HepG2 (cell line): ENCODE measurements around the gene DLX4. TPM values are rescaled to one million over a fixed set of nuclear protein-coding genes. Genes with fewer than 3 reads are reported as not detected.

Experiments
- ATAC-seq: fragments of 200-7000 bp; cut with Tn5 transposase; 3 replicates; pipeline ENCODE4 v1.9.1; 2020; ENCODE audit warnings: mild to moderate bottlenecking, moderate library complexity
- BruUV-seq: library from RNA; stranded (reverse); fragments of 400-500 nt; replicated peaks from 2 replicates; lab custom pipeline; 2021; lab: Mats Ljungman, UMichigan
- CTCF ChIA-PET: fragments of 300-600 bp; formaldehyde crosslinking; extraction: SDS; loops from one replicate; lab custom pipeline; 2021; ENCODE audit warnings: low total read pairs, inconsistent platforms, low intra/inter-chr PET ratio; lab: Yijun Ruan, JAX
- POLR2A ChIA-PET: fragments of 350-600 bp; sonication (Branson Sonifier 250); formaldehyde crosslinking; loops from one replicate; lab custom pipeline; 2020; ENCODE audit warnings: antibody characterized with exemption, inconsistent platforms; lab: Yijun Ruan, JAX
- DNase-seq: peaks from one replicate; pipeline ENCODE4 v3.0.0-alpha.2; 2015; ENCODE audit warnings: low spot score
- FAIRE-seq: peaks from 3 replicates; lab custom pipeline; 2011; peaks lifted over from hg19 to GRCh38; lab: Jason Lieb, UNC
- H2AFZ ChIP-seq: one replicate; pipeline ENCODE4 v1.6.1; 2011; ENCODE audit warnings: low read length, inconsistent platforms
- H3K27ac ChIP-seq: fragments of 300-600 bp; 3 replicates; pipeline ENCODE4 v1.8.0; 2011; ENCODE audit warnings: mixed run types, mild to moderate bottlenecking, mixed read lengths, low read length, inconsistent platforms; ENCODE audit not compliant: insufficient read depth; ENCODE audit errors: extremely low read length
- H3K27me3 ChIP-seq, 2 experiments: fragments of 200-600 bp in 1 of 2; 2 replicates in 1 of 2; 3 replicates in 1 of 2; pipeline versions ENCODE4 v1.6.0 to v1.8.0; 2011; ENCODE audit warnings: low read length in 2 of 2, mild to moderate bottlenecking in 2 of 2, moderate library complexity in 2 of 2, inconsistent platforms in 1 of 2; ENCODE audit not compliant: insufficient read depth in 2 of 2, control insufficient read depth in 1 of 2
- H3K36me3 ChIP-seq, 2 experiments: fragments of 200-600 bp in 1 of 2; replicated peaks in 1 of 2; 2 replicates in 1 of 2; 3 replicates in 1 of 2; pipeline versions ENCODE4 v1.5.1 to v1.8.0; 2011; ENCODE audit warnings: low read length in 2 of 2, inconsistent platforms in 1 of 2; ENCODE audit not compliant: insufficient read depth in 2 of 2, control insufficient read depth in 1 of 2
- H3K4me1 ChIP-seq: 2 replicates; pipeline ENCODE4 v1.5.1; 2012; ENCODE audit warnings: low read length, inconsistent platforms; ENCODE audit not compliant: insufficient read depth
- H3K4me2 ChIP-seq: 2 replicates; pipeline ENCODE4 v1.6.0; 2011; ENCODE audit warnings: low read depth, low read length, inconsistent platforms
- H3K4me3 ChIP-seq, 3 experiments: fragments of 200-600 bp in 1 of 3; sonication (generic), shearing (Covaris generic) in 1 of 3; replicated peaks in 1 of 3; 2 replicates each; pipeline ENCODE4 v1.5.1; 2011 to 2016; ENCODE audit warnings: low read length in 3 of 3, inconsistent platforms in 2 of 3, low read depth in 2 of 3, mild to moderate bottlenecking in 2 of 3, control low read depth in 1 of 3, mixed read lengths in 1 of 3; ENCODE audit not compliant: insufficient read depth in 1 of 3
- H3K79me2 ChIP-seq: one replicate; pipeline ENCODE4 v1.6.1; 2011; ENCODE audit warnings: low read length, inconsistent platforms; ENCODE audit not compliant: insufficient read depth
- H3K9ac ChIP-seq: 2 replicates; pipeline ENCODE4 v1.6.0; 2011; ENCODE audit warnings: mild to moderate bottlenecking, low read depth, low read length, inconsistent platforms; ENCODE audit not compliant: insufficient read depth
- H3K9me3 ChIP-seq: 2 replicates; pipeline ENCODE4 v1.5.1; 2012; ENCODE audit warnings: mild to moderate bottlenecking, low read length
- H4K20me1 ChIP-seq: 2 replicates; pipeline ENCODE4 v1.6.0; 2011; ENCODE audit warnings: inconsistent platforms, mild to moderate bottlenecking, low read length, moderate library complexity; ENCODE audit not compliant: insufficient read depth
- EP300 ChIP-seq, 3 experiments: sonication (generic) in 1 of 3; formaldehyde crosslinking in 1 of 3; IDR thresholded peaks; 2 replicates each; pipeline versions ENCODE4 v1.5.1 to v1.6.1; 2011 to 2020; ENCODE audit warnings: low read depth in 2 of 3, low read length in 2 of 3, borderline replicate concordance in 1 of 3, improper control_type of control experiment in 1 of 3, mild to moderate bottlenecking in 1 of 3, missing genetic modification reagents in 1 of 3, moderate library complexity in 1 of 3
- TCF12 ChIP-seq, 2 experiments: fragments of 450-650 bp in 1 of 2; sonication (generic) in 1 of 2; formaldehyde crosslinking in 1 of 2; IDR thresholded peaks; 2 replicates each; pipeline versions ENCODE4 v1.6.1 to v1.8.0; 2017 to 2022; ENCODE audit warnings: antibody characterized with exemption in 1 of 2, mild to moderate bottlenecking in 1 of 2, missing genetic modification reagents in 1 of 2, moderate library complexity in 1 of 2
- ZNF292 ChIP-seq: sonication (generic); formaldehyde crosslinking; IDR thresholded peaks from 2 replicates; pipeline ENCODE4 v1.8.1; 2022; ENCODE audit warnings: mild to moderate bottlenecking, low read depth, missing genetic modification reagents, borderline replicate concordance
- ZNF44 ChIP-seq: sonication (generic); formaldehyde crosslinking; IDR thresholded peaks from 2 replicates; pipeline ENCODE4 v1.5.1; 2020; ENCODE audit warnings: mild to moderate bottlenecking, missing genetic modification reagents
- ZNF614 ChIP-seq: IDR thresholded peaks from 2 replicates; pipeline ENCODE4 v1.6.1; 2018; ENCODE audit warnings: missing biosample characterization, missing genetic modification reagents, inconsistent platforms, borderline replicate concordance
- ZNF616 ChIP-seq: sonication (generic); formaldehyde crosslinking; IDR thresholded peaks from 2 replicates; pipeline ENCODE4 v1.5.0; 2020; ENCODE audit warnings: low read depth, mild to moderate bottlenecking, missing genetic modification reagents
- WGBS: methylation state at CpG from one replicate; pipeline ENCODE4 v1.1.6; 2017; ENCODE audit warnings: low lambda C conversion rate; 5-methylcytosine and 5-hydroxymethylcytosine counted together
- in situ Hi-C: cut with HindIII; loops from 2 replicates; pipeline ENCODE4 v1.10.0; 2017; ENCODE audit warnings: low pct_unique_long_range_greater_than_20kb; ENCODE audit not compliant: extremely low pct_ligation_motif_present
- intact Hi-C: fragments of 100-400 bp; cut with micrococcal nuclease; formaldehyde crosslinking; loops from one replicate; pipeline ENCODE4 v1.10.0; 2022; ENCODE audit not compliant: unreplicated experiment
- polyA plus RNA-seq, 8 experiments: library from polyadenylated mRNA; depleted of rRNA in 3 of 8; stranded (reverse) in 7 of 8; unstranded in 1 of 8; fragments of >200 nt; fragmentation: Illumina TruSeq in 4 of 8; extraction: Trizol in 4 of 8; gene quantifications; 2 replicates each; pipeline versions ENCODE4 v1.2.1 to v1.2.3, GENCODE V29; 2011 to 2016; ENCODE audit warnings: low read depth in 4 of 8, missing spikeins in 1 of 8, mixed read lengths in 1 of 8; ENCODE audit not compliant: insufficient read depth in 1 of 8
- total RNA-seq, 5 experiments: library from RNA; depleted of rRNA; stranded (reverse); fragments of >200 nt; fragmentation: Illumina TruSeq; extraction: Trizol; gene quantifications; 2 replicates each; pipeline ENCODE4 v1.2.3, GENCODE V29; 2016; ENCODE audit warnings: low read depth in 1 of 5
- TF ChIP-seq, protein P1 (sequence below): sonication (generic); formaldehyde crosslinking; IDR thresholded peaks from 2 replicates; pipeline ENCODE4 v1.4.0; 2020; ENCODE audit warnings: low read depth, missing genetic modification reagents
- TF ChIP-seq, protein P2 (sequence below): fragments of 450-650 bp; IDR thresholded peaks from 2 replicates; pipeline ENCODE4 v1.6.1; 2016

The DLX4 gene
- total and polyA plus RNA-seq, 2 of the 13 experiments (the other 11 are each of a cell fraction or from before 2014, with no cell fraction given) = 0.55 to 2.3 TPM

DNA sequence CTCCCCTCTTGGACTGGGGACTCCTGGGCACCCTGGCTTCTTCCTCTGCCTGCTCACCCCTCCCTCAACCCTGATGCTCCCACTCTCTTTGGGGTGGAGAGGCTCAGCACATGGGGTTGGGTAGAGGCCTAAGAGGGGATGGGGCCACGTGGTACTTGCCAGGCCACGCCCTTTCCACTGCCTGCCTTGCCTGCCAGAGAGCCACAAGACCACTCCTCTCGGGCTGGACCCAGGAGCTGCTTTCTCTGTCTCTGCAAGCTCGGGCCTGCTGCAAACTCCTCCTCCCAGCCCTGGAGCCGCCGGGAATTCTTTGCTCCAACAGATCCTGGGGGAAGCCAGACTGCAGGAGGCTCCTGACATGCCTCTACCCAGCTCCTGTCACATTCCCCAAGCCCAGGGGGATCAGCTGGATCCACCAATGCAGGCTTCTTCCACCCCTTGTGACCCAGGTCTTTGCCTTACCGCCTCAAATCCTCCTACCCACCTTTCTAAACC is 11.8 kb downstream of the DLX4 start:
- in situ Hi-C loops = no loop called here
- no peaks in the 10 kb centered on the region for H3K36me3 ChIP-seq
- TF ChIP-seq, protein P1, sequence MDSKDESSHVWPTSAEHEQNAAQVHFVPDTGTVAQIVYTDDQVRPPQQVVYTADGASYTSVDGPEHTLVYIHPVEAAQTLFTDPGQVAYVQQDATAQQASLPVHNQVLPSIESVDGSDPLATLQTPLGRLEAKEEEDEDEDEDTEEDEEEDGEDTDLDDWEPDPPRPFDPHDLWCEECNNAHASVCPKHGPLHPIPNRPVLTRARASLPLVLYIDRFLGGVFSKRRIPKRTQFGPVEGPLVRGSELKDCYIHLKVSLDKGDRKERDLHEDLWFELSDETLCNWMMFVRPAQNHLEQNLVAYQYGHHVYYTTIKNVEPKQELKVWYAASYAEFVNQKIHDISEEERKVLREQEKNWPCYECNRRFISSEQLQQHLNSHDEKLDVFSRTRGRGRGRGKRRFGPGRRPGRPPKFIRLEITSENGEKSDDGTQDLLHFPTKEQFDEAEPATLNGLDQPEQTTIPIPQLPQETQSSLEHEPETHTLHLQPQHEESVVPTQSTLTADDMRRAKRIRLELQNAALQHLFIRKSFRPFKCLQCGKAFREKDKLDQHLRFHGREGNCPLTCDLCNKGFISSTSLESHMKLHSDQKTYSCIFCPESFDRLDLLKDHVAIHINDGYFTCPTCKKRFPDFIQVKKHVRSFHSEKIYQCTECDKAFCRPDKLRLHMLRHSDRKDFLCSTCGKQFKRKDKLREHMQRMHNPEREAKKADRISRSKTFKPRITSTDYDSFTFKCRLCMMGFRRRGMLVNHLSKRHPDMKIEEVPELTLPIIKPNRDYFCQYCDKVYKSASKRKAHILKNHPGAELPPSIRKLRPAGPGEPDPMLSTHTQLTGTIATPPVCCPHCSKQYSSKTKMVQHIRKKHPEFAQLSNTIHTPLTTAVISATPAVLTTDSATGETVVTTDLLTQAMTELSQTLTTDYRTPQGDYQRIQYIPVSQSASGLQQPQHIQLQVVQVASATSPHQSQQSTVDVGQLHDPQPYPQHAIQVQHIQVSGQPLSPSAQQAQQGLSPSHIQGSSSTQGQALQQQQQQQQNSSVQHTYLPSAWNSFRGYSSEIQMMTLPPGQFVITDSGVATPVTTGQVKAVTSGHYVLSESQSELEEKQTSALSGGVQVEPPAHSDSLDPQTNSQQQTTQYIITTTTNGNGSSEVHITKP = no peak
- TF ChIP-seq ZNF614 (no peak), ZNF292 (CRISPR knock-in tag) (no peak), EP300 (IDR thresholded peaks at IDR 0.05; ENCODE audit: low read depth in 2 of 2, low read length in 2 of 2) (no peak), EP300 (CRISPR knock-in tag; IDR thresholded peaks at IDR 0.05; ENCODE audit: borderline replicate concordance) (no peak), TCF12 (IDR thresholded peaks at IDR 0.05) (no peak), TCF12 (CRISPR knock-in tag; IDR thresholded peaks at IDR 0.05) (no peak), ZNF616 (no peak), ZNF44 (no peak)
- TF ChIP-seq, protein P2, sequence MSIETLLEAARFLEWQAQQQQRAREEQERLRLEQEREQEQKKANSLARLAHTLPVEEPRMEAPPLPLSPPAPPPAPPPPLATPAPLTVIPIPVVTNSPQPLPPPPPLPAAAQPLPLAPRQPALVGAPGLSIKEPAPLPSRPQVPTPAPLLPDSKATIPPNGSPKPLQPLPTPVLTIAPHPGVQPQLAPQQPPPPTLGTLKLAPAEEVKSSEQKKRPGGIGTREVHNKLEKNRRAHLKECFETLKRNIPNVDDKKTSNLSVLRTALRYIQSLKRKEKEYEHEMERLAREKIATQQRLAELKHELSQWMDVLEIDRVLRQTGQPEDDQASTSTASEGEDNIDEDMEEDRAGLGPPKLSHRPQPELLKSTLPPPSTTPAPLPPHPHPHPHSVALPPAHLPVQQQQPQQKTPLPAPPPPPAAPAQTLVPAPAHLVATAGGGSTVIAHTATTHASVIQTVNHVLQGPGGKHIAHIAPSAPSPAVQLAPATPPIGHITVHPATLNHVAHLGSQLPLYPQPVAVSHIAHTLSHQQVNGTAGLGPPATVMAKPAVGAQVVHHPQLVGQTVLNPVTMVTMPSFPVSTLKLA = peak; percentile 60
- H2AFZ ChIP-seq = no peak overlapping the region
- peaks cover 15 to 60% of the 10 kb centered on the region in 2 experiments for H3K27me3 ChIP-seq
- no peaks in the 10 kb centered on the region for H3K79me2 ChIP-seq
- BruUV-seq = no TSS peak
- H3K4me2 ChIP-seq = no peak overlapping the region
- ChIA-PET POLR2A (no interaction called here), CTCF (no interaction called here)
- H4K20me1 ChIP-seq = no peaks in the 10 kb centered on the region
- H3K4me1 ChIP-seq = no peaks in the 10 kb centered on the region
- FAIRE-seq (no peak), DNase-seq (no peak), ATAC-seq (no peak)
- no peak overlapping the region for H3K9ac ChIP-seq
- H3K27ac ChIP-seq = no peak overlapping the region
- intact Hi-C loops = no loop called here
- H3K4me3 ChIP-seq = no peak overlapping the region
- H3K9me3 ChIP-seq = no peaks in the 10 kb centered on the region
- WGBS = 4% methylated on average over 4 of the region's 7 CpGs
